Natural killer cell (primary cell): Measurements from ENCODE around the gene KDM2B. TPM values are rescaled to one million over a fixed set of nuclear protein-coding genes. Genes with fewer than 3 reads are reported as not detected.

Experiments
- ATAC-seq, 3 donors: fragments of 150-1000 bp in 2 of 3; fragments of 200-7000 bp in 1 of 3; cut with Tn5 transposase; 1 replicate in 1 of 3; 2 replicates in 2 of 3; pipeline ENCODE4 v1.10.0; 2021; ENCODE audit warnings: mild to moderate bottlenecking in 2 of 3, moderate library complexity in 2 of 3
- DNase-seq, 2 donors: peaks; one replicate each; pipeline versions ENCODE4 v3.0.0 to v3.0.0-alpha.2; 2013 to 2021; ENCODE audit warnings: mixed read lengths in 1 of 2
- H3K27ac ChIP-seq: one replicate; pipeline ENCODE4 v1.5.1; 2013; ENCODE audit warnings: mild to moderate bottlenecking, low read length
- H3K27me3 ChIP-seq: one replicate; pipeline ENCODE4 v1.6.1; 2013; ENCODE audit warnings: low read length; ENCODE audit not compliant: control insufficient read depth, insufficient read depth
- H3K36me3 ChIP-seq: one replicate; pipeline ENCODE4 v1.6.1; 2013; ENCODE audit warnings: low read length; ENCODE audit not compliant: control insufficient read depth, insufficient read depth
- H3K4me1 ChIP-seq: one replicate; pipeline ENCODE4 v1.6.1; 2013; ENCODE audit warnings: low read length; ENCODE audit not compliant: control insufficient read depth, insufficient read depth
- H3K4me3 ChIP-seq: one replicate; pipeline ENCODE4 v1.5.1; 2013; ENCODE audit warnings: low read length
- H3K9me3 ChIP-seq: one replicate; pipeline ENCODE4 v1.6.1; 2013; ENCODE audit warnings: low read length; ENCODE audit not compliant: control insufficient read depth, insufficient read depth
- H3K27ac Mint-ChIP-seq, 2 donors: one replicate each; pipeline ENCODE4 v1.8.0; 2022; ENCODE audit warnings: mild to moderate bottlenecking in 2 of 2, mixed read lengths in 2 of 2, moderate library complexity in 1 of 2
- H3K27me3 Mint-ChIP-seq, 2 donors: one replicate each; pipeline ENCODE4 v1.8.0; 2022; ENCODE audit warnings: low read depth in 2 of 2, mixed read lengths in 2 of 2
- H3K36me3 Mint-ChIP-seq: one replicate; pipeline ENCODE4 v1.8.0; 2022; ENCODE audit warnings: mixed read lengths
- H3K4me1 Mint-ChIP-seq, 2 donors: one replicate each; pipeline ENCODE4 v1.8.0; 2022; ENCODE audit warnings: mixed read lengths in 2 of 2
- H3K4me3 Mint-ChIP-seq: one replicate; pipeline ENCODE4 v1.8.0; 2022; ENCODE audit warnings: mild to moderate bottlenecking, moderate library complexity, mixed read lengths
- H3K9me3 Mint-ChIP-seq, 2 donors: one replicate each; pipeline ENCODE4 v1.8.0; 2022; ENCODE audit warnings: mixed read lengths in 2 of 2
- WGBS: methylation state at CpG from one replicate; pipeline ENCODE4 v1.1.7; 2013; ENCODE audit warnings: missing lambda C conversion rate; ENCODE audit not compliant: insufficient coverage; 5-methylcytosine and 5-hydroxymethylcytosine counted together
- intact Hi-C: fragments of 100-400 bp; cut with micrococcal nuclease; formaldehyde crosslinking; loops from one replicate; pipeline ENCODE4 v1.14.2; 2022
- total RNA-seq, 4 donors: library from RNA; stranded (reverse); fragments of 120-200 nt in 1 of 4; gene quantifications; one replicate each; pipeline versions ENCODE4 v1.2.3 to v1.2.4, GENCODE V29; 2013 to 2022
- TF ChIP-seq, protein P1 (sequence below): fragments of 200-600 bp; IDR thresholded peaks from one replicate; pipeline ENCODE4 v1.8.0; 2022; ENCODE audit warnings: antibody characterized with exemption

The KDM2B gene
- total RNA-seq, 3 donors from 2014 or later (not counting 1 experiment from before 2014, with no cell fraction given) = 97.3 to 106 (median 98.1) TPM

DNA sequence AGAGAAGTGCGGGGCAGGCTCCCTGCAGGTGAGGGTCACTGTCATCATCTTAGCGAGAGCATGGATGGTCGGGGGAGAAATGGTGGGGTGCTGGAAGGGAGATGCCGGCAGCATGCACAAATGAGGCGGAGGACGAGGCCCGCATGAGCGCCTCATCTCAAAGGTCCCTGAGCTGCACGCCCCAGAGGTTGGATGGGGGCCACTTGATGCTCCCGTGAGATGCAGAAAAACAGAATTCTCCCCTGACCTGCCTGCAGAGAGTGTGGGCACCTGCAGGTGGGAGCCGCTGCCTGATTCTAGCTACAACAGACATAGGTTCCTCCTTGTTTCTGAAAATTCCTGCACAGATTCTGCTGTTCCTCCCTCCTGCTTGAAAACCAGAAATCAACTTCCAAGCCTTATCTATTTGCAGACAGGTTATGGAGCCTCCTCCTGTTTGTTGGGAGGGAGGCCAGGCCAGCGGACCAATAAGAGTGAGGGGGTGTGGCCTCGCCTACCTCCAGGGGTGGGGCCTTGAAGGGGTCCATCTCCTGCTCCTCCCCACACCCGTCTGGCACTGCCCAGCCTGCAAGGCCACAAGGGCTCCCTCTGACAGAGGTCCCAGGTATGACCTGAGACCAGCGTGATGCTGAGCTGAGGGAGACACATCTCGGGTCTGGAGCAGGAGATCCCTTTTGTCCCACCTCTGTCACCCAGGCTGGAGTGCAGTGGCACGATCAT lies 67.2 kb downstream of the KDM2B start:
- intact Hi-C loops = no loop called here
- Mint-ChIP-seq H3K4me1 (peaks cover 7 to 14% of the 10 kb centered on the region in 2 donors), H3K9me3 (no peaks in the 10 kb centered on the region), H3K27ac (peak overlapping the region; percentile 86 to 88), H3K4me3 (no peak overlapping the region), H3K36me3 (peaks cover 7% of the 10 kb centered on the region), H3K27me3 (no peaks in the 10 kb centered on the region)
- H3K4me3 ChIP-seq = no peak overlapping the region
- H3K27me3 ChIP-seq = no peaks in the 10 kb centered on the region
- peak in 1 of 2 donors; percentile 32 for DNase-seq
- ATAC-seq = peak; percentile 34 to 49 (median 40)
- H3K9me3 ChIP-seq = no peaks in the 10 kb centered on the region
- peaks cover 13% of the 10 kb centered on the region for H3K36me3 ChIP-seq
- peaks cover 10% of the 10 kb centered on the region for H3K4me1 ChIP-seq
- H3K27ac ChIP-seq = peak overlapping the region; percentile 66
- TF ChIP-seq, protein P1, sequence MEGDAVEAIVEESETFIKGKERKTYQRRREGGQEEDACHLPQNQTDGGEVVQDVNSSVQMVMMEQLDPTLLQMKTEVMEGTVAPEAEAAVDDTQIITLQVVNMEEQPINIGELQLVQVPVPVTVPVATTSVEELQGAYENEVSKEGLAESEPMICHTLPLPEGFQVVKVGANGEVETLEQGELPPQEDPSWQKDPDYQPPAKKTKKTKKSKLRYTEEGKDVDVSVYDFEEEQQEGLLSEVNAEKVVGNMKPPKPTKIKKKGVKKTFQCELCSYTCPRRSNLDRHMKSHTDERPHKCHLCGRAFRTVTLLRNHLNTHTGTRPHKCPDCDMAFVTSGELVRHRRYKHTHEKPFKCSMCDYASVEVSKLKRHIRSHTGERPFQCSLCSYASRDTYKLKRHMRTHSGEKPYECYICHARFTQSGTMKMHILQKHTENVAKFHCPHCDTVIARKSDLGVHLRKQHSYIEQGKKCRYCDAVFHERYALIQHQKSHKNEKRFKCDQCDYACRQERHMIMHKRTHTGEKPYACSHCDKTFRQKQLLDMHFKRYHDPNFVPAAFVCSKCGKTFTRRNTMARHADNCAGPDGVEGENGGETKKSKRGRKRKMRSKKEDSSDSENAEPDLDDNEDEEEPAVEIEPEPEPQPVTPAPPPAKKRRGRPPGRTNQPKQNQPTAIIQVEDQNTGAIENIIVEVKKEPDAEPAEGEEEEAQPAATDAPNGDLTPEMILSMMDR = no peak
- 86% methylated on average over 17 of the region's 17 CpGs for WGBS

- Mint-ChIP-seq H3K27ac (peak overlapping the region; percentile 34 to 86), H3K36me3 (peaks cover 7% of the 10 kb centered on the region), H3K9me3 (no peaks in the 10 kb centered on the region), H3K4me1 (peaks cover 7 to 14% of the 10 kb centered on the region in 2 donors), H3K4me3 (no peak overlapping the region), H3K27me3 (no peaks in the 10 kb centered on the region)
- TF ChIP-seq, protein P1 = no peak
- DNase-seq = no peak
- no peaks in the 10 kb centered on the region for H3K27me3 ChIP-seq
- H3K9me3 ChIP-seq = no peaks in the 10 kb centered on the region
- no peak overlapping the region for H3K27ac ChIP-seq
- H3K4me1 ChIP-seq = peaks cover 10% of the 10 kb centered on the region
- no peak for ATAC-seq
- 96% methylated on average over 12 of the region's 12 CpGs for WGBS
- H3K36me3 ChIP-seq = peaks cover 16% of the 10 kb centered on the region
- no peak overlapping the region for H3K4me3 ChIP-seq
- intact Hi-C loops = no loop called here
These were observed 68.3 kb downstream of the KDM2B start for GRCh38 chr12:121512561-121512960.

GRCh38 chr12:121511916-121512315 lies 68.9 kb downstream of the KDM2B start:
- Histone ChIP-seq H3K4me1 (peaks cover 10% of the 10 kb centered on the region), H3K27me3 (no peaks in the 10 kb centered on the region), H3K36me3 (peaks cover 16% of the 10 kb centered on the region), H3K9me3 (no peaks in the 10 kb centered on the region), H3K4me3 (no peak overlapping the region), H3K27ac (no peak overlapping the region)
- no peak for DNase-seq
- H3K9me3 Mint-ChIP-seq = no peaks in the 10 kb centered on the region
- whole genome bisulfite sequencing = 93% methylated on average over 12 of the region's 12 CpGs
- H3K36me3 Mint-ChIP-seq = peaks cover 7% of the 10 kb centered on the region
- H3K4me3 Mint-ChIP-seq = no peak overlapping the region
- peaks cover 7 to 14% of the 10 kb centered on the region in 2 donors for H3K4me1 Mint-ChIP-seq
- TF ChIP-seq, protein P1 = no peak
- peak overlapping the region; percentile 34 to 51 for H3K27ac Mint-ChIP-seq
- no peaks in the 10 kb centered on the region for H3K27me3 Mint-ChIP-seq
- ATAC-seq = no peak
- intact Hi-C loops = no loop called here

GRCh38 chr12:121509339-121509738 lies 71.5 kb downstream of the KDM2B start:
- no peaks in the 10 kb centered on the region for H3K9me3 ChIP-seq
- H3K27me3 ChIP-seq = no peaks in the 10 kb centered on the region
- ATAC-seq (no peak), DNase-seq (no peak)
- H3K36me3 ChIP-seq = peaks cover 15% of the 10 kb centered on the region
- intact Hi-C loops = no loop called here
- WGBS = 97% methylated on average over 16 of the region's 16 CpGs
- Mint-ChIP-seq H3K4me3 (no peak overlapping the region), H3K36me3 (no peaks in the 10 kb centered on the region), H3K9me3 (no peaks in the 10 kb centered on the region), H3K4me1 (peaks cover 0 to 5% of the 10 kb centered on the region in 2 donors), H3K27me3 (no peaks in the 10 kb centered on the region), H3K27ac (no peak overlapping the region)
- no peak overlapping the region for H3K27ac ChIP-seq
- TF ChIP-seq, protein P1 = no peak
- H3K4me1 ChIP-seq = peaks cover 7% of the 10 kb centered on the region
- H3K4me3 ChIP-seq = no peak overlapping the region
